ENCODE data around the gene HOXA13.

HOXA13 gene

DNA sequence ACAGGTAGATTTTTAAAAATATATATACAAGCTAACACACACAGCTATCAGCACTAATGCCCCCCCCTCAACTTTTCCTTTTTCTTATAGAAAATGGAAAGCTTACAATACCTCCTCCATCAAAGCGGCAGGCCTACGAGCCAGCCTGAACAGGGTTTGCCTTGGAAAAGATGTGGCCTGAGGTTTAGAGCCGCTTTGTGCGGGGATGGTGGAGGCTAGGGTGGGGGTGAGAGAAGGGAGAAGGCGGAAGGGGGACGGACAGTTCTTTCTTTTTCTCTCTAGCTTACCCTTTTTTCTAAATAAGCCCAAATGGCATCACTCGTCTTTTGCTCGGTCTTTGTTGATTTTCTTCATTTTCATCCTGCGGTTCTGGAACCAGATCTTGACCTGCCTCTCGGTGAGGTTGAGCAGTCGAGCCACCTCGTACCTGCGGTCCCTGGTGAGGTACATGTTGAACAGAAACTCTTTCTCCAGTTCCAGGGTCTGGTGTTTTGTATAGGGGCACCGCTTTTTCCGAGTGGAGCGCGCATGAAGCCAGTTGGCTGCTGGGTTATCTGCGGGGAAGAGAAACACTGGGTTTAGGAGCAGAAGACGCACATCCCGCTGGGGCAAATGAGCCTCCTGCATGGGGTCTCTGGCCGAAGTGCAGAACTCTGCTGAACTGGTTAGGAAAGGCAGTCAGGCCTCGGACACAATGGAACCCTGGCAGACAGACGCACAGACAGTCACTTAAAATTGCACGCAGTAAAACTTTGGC lies 36.4 kb downstream of the HOXA13 start:
- TF ChIP-seq, protein P1, sequence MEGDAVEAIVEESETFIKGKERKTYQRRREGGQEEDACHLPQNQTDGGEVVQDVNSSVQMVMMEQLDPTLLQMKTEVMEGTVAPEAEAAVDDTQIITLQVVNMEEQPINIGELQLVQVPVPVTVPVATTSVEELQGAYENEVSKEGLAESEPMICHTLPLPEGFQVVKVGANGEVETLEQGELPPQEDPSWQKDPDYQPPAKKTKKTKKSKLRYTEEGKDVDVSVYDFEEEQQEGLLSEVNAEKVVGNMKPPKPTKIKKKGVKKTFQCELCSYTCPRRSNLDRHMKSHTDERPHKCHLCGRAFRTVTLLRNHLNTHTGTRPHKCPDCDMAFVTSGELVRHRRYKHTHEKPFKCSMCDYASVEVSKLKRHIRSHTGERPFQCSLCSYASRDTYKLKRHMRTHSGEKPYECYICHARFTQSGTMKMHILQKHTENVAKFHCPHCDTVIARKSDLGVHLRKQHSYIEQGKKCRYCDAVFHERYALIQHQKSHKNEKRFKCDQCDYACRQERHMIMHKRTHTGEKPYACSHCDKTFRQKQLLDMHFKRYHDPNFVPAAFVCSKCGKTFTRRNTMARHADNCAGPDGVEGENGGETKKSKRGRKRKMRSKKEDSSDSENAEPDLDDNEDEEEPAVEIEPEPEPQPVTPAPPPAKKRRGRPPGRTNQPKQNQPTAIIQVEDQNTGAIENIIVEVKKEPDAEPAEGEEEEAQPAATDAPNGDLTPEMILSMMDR (IDR thresholded peaks at IDR 0.05; ENCODE audit: low read depth, low read length), result no peak
- DNase-seq (ENCODE audit: extremely low read depth, low read depth), result no peak

DNA sequence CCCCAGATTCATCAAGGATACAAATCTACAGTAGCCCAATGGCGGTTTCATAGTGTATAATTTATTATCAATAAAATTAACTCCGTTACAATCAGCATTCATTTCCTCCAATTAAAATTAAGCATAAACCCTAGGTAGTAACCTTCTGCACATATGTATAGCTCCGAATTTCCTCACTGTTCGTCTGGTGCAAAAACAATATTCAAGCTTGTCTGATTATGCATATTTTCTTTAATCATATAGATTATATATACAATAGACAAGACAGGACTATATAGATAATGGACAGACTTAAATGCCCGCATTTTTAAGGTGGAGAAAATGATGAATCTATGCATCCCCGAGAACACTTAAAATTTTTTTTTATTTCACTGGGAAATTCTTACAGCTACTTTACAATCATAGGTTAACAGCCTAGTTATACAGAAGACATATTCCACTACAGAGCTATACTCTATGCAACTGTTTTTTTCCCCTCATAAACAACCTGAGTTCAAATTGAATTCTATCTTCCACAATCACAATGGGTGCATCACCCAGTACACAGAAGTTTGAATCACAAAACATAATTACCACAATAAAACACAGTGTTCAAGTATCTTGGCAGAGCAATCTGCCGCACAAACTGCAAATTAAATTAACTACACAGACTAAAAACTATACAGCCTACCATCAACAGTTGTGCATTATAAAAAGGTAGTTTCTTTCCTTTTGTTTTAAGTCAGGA lies 37.2 kb downstream of the HOXA13 start:
- TF ChIP-seq, protein P1 (IDR thresholded peaks at IDR 0.05; ENCODE audit: low read depth, low read length), result no peak
- DNase-seq (ENCODE audit: extremely low read depth, low read depth), result no peak

DNA sequence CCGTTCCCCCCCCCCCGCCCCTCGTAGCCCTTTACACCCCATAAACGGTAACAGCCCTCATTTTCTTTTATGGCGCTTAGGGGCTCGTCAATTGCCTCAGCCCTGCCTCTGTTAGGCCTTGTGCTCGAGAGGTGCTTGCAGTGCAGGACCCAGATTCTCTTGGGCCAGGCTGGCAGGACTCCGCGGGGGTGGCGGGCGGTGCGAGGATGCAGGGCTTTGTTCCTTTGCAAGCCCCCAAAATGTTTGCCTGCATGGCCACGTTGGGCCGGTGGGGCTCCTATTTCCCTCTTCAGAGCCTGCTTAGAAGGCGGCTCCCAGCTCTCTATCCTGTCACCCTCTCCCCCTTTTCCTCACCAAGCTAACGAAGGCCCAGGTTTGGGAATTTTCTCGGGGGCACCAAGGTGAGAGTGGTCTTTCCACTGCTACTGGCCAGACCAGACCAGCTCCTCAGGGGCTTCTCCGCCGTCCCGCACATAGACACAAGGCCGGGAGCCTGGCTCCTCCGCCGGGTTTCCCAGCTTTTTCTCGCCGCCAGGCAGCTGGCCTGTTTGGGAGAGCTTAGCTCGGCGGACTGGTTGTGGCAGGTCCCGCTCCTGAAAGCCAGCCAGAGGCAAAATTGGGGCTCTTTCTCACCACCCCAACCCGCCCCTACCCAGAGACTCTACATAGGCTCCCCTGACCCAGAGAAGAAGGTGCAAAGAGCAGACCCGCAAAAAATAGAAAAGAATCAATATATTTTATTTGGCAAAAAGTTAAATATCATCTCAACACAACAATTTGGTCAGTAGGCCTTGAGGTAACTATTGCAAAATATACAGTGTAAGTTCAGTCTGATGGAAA lies 38.0 kb downstream of the HOXA13 start:
- DNase-seq (ENCODE audit: extremely low read depth, low read depth), result no peak
- TF ChIP-seq, protein P1 (IDR thresholded peaks at IDR 0.05; ENCODE audit: low read depth, low read length), result no peak

DNA sequence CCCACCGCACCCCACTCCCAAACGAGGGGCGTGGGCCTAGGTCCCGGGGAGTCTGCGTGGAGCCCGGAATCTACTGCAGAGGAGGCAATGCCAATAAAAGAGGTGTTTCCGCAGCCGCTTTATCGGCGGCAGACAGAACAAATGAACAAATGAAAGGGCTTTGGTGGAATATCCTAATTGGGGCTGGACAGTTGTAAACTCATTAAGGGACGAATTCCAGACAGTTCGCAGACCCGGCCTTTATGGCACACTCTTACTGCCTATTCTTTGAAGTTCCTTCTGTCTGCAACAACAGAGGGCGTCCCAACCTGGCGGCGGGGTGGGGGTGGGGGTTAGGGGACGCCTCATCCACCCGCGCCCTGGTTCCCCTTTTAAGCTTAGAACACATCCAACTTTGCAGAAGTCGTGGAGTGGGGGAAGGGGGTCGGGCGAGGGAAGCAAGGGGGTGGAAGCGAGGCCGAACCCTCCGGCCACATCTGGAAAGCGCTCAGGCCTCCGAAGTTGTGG lies 38.6 kb downstream of the HOXA13 start:
- no peak for DNase-seq (ENCODE audit: extremely low read depth, low read depth)
- TF ChIP-seq, protein P1 (IDR thresholded peaks at IDR 0.05; ENCODE audit: low read depth, low read length), result no peak

DNA sequence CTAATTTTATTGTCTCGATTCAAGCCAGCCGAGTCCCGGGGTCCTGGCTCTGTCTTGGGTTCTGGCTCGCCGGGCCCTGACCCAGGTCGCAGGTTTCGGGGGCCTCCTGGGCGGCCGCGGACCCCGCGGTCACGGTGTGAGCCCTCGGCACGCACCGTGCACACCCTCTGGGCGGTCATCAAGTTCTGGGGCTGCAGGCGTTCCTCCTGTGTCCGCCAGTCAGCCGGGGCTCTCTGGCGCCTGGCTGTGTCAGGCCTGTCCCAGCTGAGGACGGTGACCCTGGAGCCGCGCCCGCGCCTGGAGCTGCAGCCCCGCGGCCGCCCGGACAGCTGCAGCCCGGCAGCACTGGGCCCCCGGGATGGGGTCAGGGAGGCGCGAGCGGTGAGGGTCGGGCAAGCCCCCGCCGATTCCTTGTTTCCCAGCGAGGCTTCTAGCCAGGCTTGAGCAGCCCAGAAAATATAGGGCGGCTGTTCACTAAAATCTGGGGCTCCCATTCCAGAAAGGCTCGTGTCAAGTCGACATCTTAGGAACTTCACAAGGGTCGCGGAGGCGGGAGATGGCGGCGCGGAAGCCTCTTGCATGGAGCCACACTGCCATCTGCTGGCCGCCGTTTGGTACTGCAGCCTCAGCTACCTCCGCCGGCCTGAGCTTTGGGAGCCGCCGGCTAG lies 39.2 kb downstream of the HOXA13 start:
- TF ChIP-seq, protein P1 (IDR thresholded peaks at IDR 0.05; ENCODE audit: low read depth, low read length), result peak; percentile 95
- DNase-seq (ENCODE audit: extremely low read depth, low read depth), result peak; percentile 48

DNA sequence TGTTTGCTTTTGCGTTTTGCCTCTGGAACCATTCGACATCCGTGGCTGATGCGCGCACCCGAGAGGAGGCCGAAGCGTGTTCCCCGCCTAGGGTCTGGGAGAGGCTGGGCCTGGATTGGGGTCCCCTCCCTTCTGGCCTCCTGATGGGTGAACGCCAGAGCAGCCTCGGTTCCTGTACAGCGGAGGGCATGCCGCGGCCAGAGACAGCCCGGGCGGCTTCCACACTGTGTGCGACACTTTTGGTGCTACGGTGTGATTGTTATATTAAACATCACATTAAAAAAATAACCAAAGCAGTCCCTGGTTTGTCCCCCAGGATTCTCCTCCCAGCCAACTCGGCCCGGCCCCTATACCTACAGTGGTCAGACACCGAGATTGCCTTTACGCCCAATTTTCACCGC lies 39.7 kb downstream of the HOXA13 start:
- DNase-seq (ENCODE audit: extremely low read depth, low read depth), result no peak
- TF ChIP-seq, protein P1 (IDR thresholded peaks at IDR 0.05; ENCODE audit: low read depth, low read length), result no peak
